ENCODE measurements around the gene RPL32. TPM values are rescaled to one million over a fixed set of nuclear protein-coding genes. Genes with fewer than 3 reads are reported as not detected.

RPL32 gene
- total RNA-seq, 1 donor = 1,419 TPM

- DNase-seq (ENCODE audit: low read depth in 2 of 3, low spot score in 2 of 3) = no peak
These were observed 7.9 kb downstream of the RPL32 start for GRCh38 chr3:12833222-12834161.

- no peak for DNase-seq (ENCODE audit: low read depth in 2 of 3, low spot score in 2 of 3)
These were observed 8.8 kb downstream of the RPL32 start for GRCh38 chr3:12832350-12833221.

GRCh38 chr3:12831301-12831866, 10.0 kb downstream of the RPL32 start:
- no peak for DNase-seq (ENCODE audit: low read depth in 2 of 3, low spot score in 2 of 3)

- no peak for DNase-seq (ENCODE audit: low read depth in 2 of 3, low spot score in 2 of 3)
These were observed 10.6 kb downstream of the RPL32 start for GRCh38 chr3:12830785-12831156.

- DNase-seq (ENCODE audit: low read depth in 2 of 3, low spot score in 2 of 3) = no peak
These were observed 11.2 kb downstream of the RPL32 start for GRCh38 chr3:12829886-12830784.

GRCh38 chr3:12829404-12829803, 12.0 kb downstream of the RPL32 start:
- no peak for DNase-seq (ENCODE audit: low read depth in 2 of 3, low spot score in 2 of 3)

GRCh38 chr3:12828751-12829150, 12.6 kb downstream of the RPL32 start:
- DNase-seq (ENCODE audit: low read depth in 2 of 3, low spot score in 2 of 3) = no peak

GRCh38 chr3:12825156-12825555, 16.2 kb downstream of the RPL32 start:
- no peak for DNase-seq (ENCODE audit: low read depth in 2 of 3, low spot score in 2 of 3)

GRCh38 chr3:12824299-12824698, 17.1 kb downstream of the RPL32 start:
- no peak for DNase-seq (ENCODE audit: low read depth in 2 of 3, low spot score in 2 of 3)

- DNase-seq (ENCODE audit: low read depth in 2 of 3, low spot score in 2 of 3) = peak in 1 of 3 donors; percentile 55
These were observed 18.5 kb downstream of the RPL32 start for GRCh38 chr3:12822725-12823373.

GRCh38 chr3:12818773-12819172, 22.6 kb downstream of the RPL32 start:
- DNase-seq (ENCODE audit: low read depth in 2 of 3, low spot score in 2 of 3) = no peak

- DNase-seq (ENCODE audit: low read depth in 2 of 3, low spot score in 2 of 3) = no peak
These were observed 23.1 kb downstream of the RPL32 start for GRCh38 chr3:12818273-12818672.

GRCh38 chr3:12817343-12817710, 24.0 kb downstream of the RPL32 start:
- peak in 2 of 3 donors; percentile 36 to 65 for DNase-seq (ENCODE audit: low read depth in 2 of 3, low spot score in 2 of 3)

- no peak for DNase-seq (ENCODE audit: low read depth in 2 of 3, low spot score in 2 of 3)
These were observed 24.6 kb downstream of the RPL32 start for GRCh38 chr3:12816521-12817342.

- DNase-seq (ENCODE audit: low read depth in 2 of 3, low spot score in 2 of 3) = no peak
These were observed 25.6 kb downstream of the RPL32 start for GRCh38 chr3:12815719-12816118.

- DNase-seq (ENCODE audit: low read depth in 2 of 3, low spot score in 2 of 3) = no peak
These were observed 26.3 kb downstream of the RPL32 start for GRCh38 chr3:12815078-12815477.

GRCh38 chr3:12813967-12814366, 27.4 kb downstream of the RPL32 start:
- no peak for DNase-seq (ENCODE audit: low read depth in 2 of 3, low spot score in 2 of 3)

- no peak for DNase-seq (ENCODE audit: low read depth in 2 of 3, low spot score in 2 of 3)
These were observed 28.6 kb downstream of the RPL32 start for GRCh38 chr3:12812812-12813211.

GRCh38 chr3:12810961-12811360, 30.4 kb downstream of the RPL32 start:
- no peak for DNase-seq (ENCODE audit: low read depth in 2 of 3, low spot score in 2 of 3)

Data from hematopoietic multipotent progenitor cell (in vitro differentiated cells).